Fibroblast of lung (primary cell): ENCODE data around the gene PIP4P1.

Experiments
- CTCF ChIP-seq, 2 donors: IDR thresholded peaks in 1 of 2; conservative IDR thresholded peaks in 1 of 2; 1 replicate in 1 of 2; 2 replicates in 1 of 2; pipeline ENCODE4 v1.5.1; 2011 to 2012; ENCODE audit warnings: low read length in 2 of 2, control low read depth in 1 of 2, inconsistent platforms in 1 of 2, low read depth in 1 of 2, mild to moderate bottlenecking in 1 of 2
- EZH2 ChIP-seq: IDR thresholded peaks from 2 replicates; pipeline ENCODE4 v1.5.1; 2012; ENCODE audit warnings: low read length, control low read depth, mild to moderate bottlenecking; ENCODE audit errors: missing control alignments

- no peak for TF ChIP-seq CTCF (conservative IDR thresholded peaks at IDR 0.05 in 1 of 2, IDR thresholded peaks at IDR 0.05 in 1 of 2; ENCODE audit: low read depth in 1 of 2, low read length in 2 of 2)
- TF ChIP-seq EZH2, result no peak
These were observed 48.1 kb downstream of the PIP4P1 start, which contains the start of gene TEP1 for GRCh38 chr14:20412876-20413743.
